Uterus (tissue), 2 donors: ENCODE measurements around the gene AP1S1.

ENCODE experiments used
- POLR2A ChIP-seq, 2 donors: fragments of 450-650 bp; IDR thresholded peaks; one replicate each; pipeline ENCODE4 v1.6.1; 2016; ENCODE audit warnings: antibody characterized with exemption in 2 of 2, mild to moderate bottlenecking in 1 of 2, moderate library complexity in 1 of 2
- TF ChIP-seq, protein P1 (sequence below), 4 experiments: fragments of 200-600 bp in 2 of 4; fragments of 450-650 bp in 2 of 4; sonication (generic) in 2 of 4; IDR thresholded peaks; one replicate each; pipeline ENCODE4 v1.5.1; 2016 to 2019; ENCODE audit warnings: antibody characterized with exemption in 4 of 4, mild to moderate bottlenecking in 2 of 4, moderate library complexity in 1 of 4

DNA sequence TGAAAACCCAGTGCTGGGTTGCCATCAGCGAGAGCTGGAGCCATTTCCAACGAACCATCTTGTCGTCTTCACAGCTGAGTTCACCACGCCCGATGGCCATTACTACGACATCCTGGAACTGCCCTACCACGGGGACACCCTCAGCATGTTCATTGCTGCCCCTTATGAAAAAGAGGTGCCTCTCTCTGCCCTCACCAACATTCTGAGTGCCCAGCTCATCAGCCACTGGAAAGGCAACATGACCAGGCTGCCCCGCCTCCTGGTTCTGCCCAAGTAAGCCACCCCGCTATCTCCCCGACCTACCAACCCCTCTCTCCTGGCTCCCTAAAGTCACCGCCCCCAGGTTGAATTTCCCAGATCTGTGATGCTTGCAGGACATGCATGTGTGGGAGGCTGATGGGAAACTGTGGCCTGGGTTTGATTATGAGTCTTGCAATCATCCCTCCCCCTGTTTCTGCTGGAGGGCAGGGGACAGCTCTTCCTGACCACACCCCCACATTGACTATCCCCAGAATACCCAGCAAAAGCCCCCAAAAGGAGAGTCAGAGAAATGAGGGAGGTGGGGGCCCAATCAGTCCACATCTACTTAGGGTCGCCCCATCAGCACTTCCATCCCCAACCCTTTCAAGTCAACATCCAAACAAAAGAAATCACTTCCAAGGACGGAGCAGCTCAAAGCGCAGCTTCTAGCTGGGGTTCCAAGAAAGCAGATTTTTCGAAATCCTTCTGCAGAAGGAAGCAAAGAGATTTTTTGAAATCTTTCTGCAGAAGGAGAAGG lies 20.5 kb upstream of the AP1S1 start:
- TF ChIP-seq, protein P1, sequence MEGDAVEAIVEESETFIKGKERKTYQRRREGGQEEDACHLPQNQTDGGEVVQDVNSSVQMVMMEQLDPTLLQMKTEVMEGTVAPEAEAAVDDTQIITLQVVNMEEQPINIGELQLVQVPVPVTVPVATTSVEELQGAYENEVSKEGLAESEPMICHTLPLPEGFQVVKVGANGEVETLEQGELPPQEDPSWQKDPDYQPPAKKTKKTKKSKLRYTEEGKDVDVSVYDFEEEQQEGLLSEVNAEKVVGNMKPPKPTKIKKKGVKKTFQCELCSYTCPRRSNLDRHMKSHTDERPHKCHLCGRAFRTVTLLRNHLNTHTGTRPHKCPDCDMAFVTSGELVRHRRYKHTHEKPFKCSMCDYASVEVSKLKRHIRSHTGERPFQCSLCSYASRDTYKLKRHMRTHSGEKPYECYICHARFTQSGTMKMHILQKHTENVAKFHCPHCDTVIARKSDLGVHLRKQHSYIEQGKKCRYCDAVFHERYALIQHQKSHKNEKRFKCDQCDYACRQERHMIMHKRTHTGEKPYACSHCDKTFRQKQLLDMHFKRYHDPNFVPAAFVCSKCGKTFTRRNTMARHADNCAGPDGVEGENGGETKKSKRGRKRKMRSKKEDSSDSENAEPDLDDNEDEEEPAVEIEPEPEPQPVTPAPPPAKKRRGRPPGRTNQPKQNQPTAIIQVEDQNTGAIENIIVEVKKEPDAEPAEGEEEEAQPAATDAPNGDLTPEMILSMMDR (IDR thresholded peaks at IDR 0.05): no peak
- no peak for TF ChIP-seq POLR2A (IDR thresholded peaks at IDR 0.05)
